ENCODE data around the gene AP3D1.

The AP3D1 gene

GRCh38 chr19:2126879-2127518 lies 24.4 kb downstream of the AP3D1 start:
- no peak for DNase-seq

- no peak for DNase-seq
These were observed 27.5 kb downstream of the AP3D1 start for GRCh38 chr19:2123682-2124387.

- DNase-seq: no peak
These were observed 28.4 kb downstream of the AP3D1 start for GRCh38 chr19:2122982-2123381.

GRCh38 chr19:2122251-2122650 lies 29.1 kb downstream of the AP3D1 start:
- DNase-seq: no peak

GRCh38 chr19:2121416-2122051 lies 29.8 kb downstream of the AP3D1 start:
- DNase-seq: no peak

- no peak for DNase-seq
These were observed 30.5 kb downstream of the AP3D1 start for GRCh38 chr19:2120821-2121220.

GRCh38 chr19:2119921-2120785 lies 31.2 kb downstream of the AP3D1 start:
- DNase-seq: no peak

- no peak for DNase-seq
These were observed 32.9 kb downstream of the AP3D1 start for GRCh38 chr19:2118438-2118837.

- DNase-seq: no peak
These were observed 34.0 kb downstream of the AP3D1 start for GRCh38 chr19:2117215-2117960.

GRCh38 chr19:2116507-2116906 lies 34.9 kb downstream of the AP3D1 start:
- no peak for DNase-seq

GRCh38 chr19:2115911-2116426 lies 35.4 kb downstream of the AP3D1 start:
- no peak for DNase-seq

- no peak for DNase-seq
These were observed 36.0 kb downstream of the AP3D1 start for GRCh38 chr19:2115324-2115723.

GRCh38 chr19:2114821-2115220 lies 36.5 kb downstream of the AP3D1 start:
- no peak for DNase-seq

- DNase-seq: no peak
These were observed 37.1 kb downstream of the AP3D1 start for GRCh38 chr19:2114218-2114617.

GRCh38 chr19:2113439-2114211 lies 37.7 kb downstream of the AP3D1 start:
- no peak for DNase-seq

GRCh38 chr19:2112516-2113320 lies 38.6 kb downstream of the AP3D1 start:
- no peak for DNase-seq

GRCh38 chr19:2111886-2112285 lies 39.5 kb downstream of the AP3D1 start:
- no peak for DNase-seq

GRCh38 chr19:2111425-2111824 lies 39.9 kb downstream of the AP3D1 start:
- DNase-seq: no peak

GRCh38 chr19:2110822-2111221 lies 40.5 kb downstream of the AP3D1 start:
- no peak for DNase-seq

GRCh38 chr19:2109046-2109864 lies 42.1 kb downstream of the AP3D1 start:
- DNase-seq: no peak

All from DMS79 (cell line).